ENCODE data around the gene ESPNL. TPM values are rescaled to one million over a fixed set of nuclear protein-coding genes. Genes with fewer than 3 reads are reported as not detected.

Gene ESPNL
- total RNA-seq, 1 experiment from 2014 or later = 0.85 TPM

- DNase-seq (ENCODE audit: low read depth, low spot score) (peak; percentile 32), ATAC-seq (peak; percentile 94)
- Histone ChIP-seq H3K9me3 (ENCODE audit: control insufficient read depth, insufficient read depth, low read depth, low read length) (no peaks in the 10 kb centered on the region), H3K36me3 (ENCODE audit: control insufficient read depth, insufficient read depth, low read length) (no peaks in the 10 kb centered on the region), H3K4me1 (ENCODE audit: control insufficient read depth, insufficient read depth, low read length) (peaks cover 7% of the 10 kb centered on the region; the same call in 1 of the 2 replicates), H3K4me3 (ENCODE audit: low read depth in 2 of 2, low read length in 2 of 2) (peak overlapping the region in 1 of 2 experiments; percentile 18; a peak in 2 of 4 replicates), H3K27ac (ENCODE audit: low read length) (no peak overlapping the region), H3K27me3 (ENCODE audit: control insufficient read depth, insufficient read depth, low read length) (no peaks in the 10 kb centered on the region)
- POLR2A ChIA-PET = no interaction called here
- intact Hi-C loops (cut with micrococcal nuclease; ENCODE audit: unreplicated experiment) = no loop called here
- in situ Hi-C loops (cut with HindIII; ENCODE audit: low pct_unique_long_range_greater_than_20kb, low sequenced_read_pairs) = no loop called here
- CTCF ChIA-PET = interaction anchor here (0.6 kb wide), 3 partner anchors 111 to 1750 kb away, joined by 3 read pairs; no protein-coding TSS in a partner anchor
- TF ChIP-seq SIN3A (IDR thresholded peaks at IDR 0.05; ENCODE audit: borderline replicate concordance, insufficient read depth, low read depth, low read length) (no peak), TCF7L2 (IDR thresholded peaks at IDR 0.05; ENCODE audit: low read depth, low read length) (no peak), POLR2AphosphoS5 (IDR thresholded peaks at IDR 0.05; ENCODE audit: low read depth, low read length) (no peak), REST (IDR thresholded peaks at IDR 0.05; ENCODE audit: insufficient read depth in 1 of 2, low read depth in 2 of 2, low read length in 1 of 2) (no peak), CTCF (IDR thresholded peaks at IDR 0.05) (no peak)
- BruUV-seq (replicated peaks) = no TSS peak
These were observed 1.9 kb upstream of the ESPNL start for GRCh38 chr2:238097988-238098871.

GRCh38 chr2:238098901-238099713, 1.0 kb upstream of the ESPNL start:
- ChIA-PET POLR2A (no interaction called here), CTCF (interaction anchor here (0.6 kb wide), 3 partner anchors 111 to 1751 kb away, joined by 3 read pairs; no protein-coding TSS in a partner anchor)
- Histone ChIP-seq H3K36me3 (ENCODE audit: control insufficient read depth, insufficient read depth, low read length) (no peaks in the 10 kb centered on the region), H3K27me3 (ENCODE audit: control insufficient read depth, insufficient read depth, low read length) (no peaks in the 10 kb centered on the region), H3K4me1 (ENCODE audit: control insufficient read depth, insufficient read depth, low read length) (peaks cover 7% of the 10 kb centered on the region; the same call in 1 of the 2 replicates), H3K4me3 (ENCODE audit: low read depth in 2 of 2, low read length in 2 of 2) (peak overlapping the region in 1 of 2 experiments; percentile 18; a peak in 2 of 4 replicates), H3K27ac (ENCODE audit: low read length) (no peak overlapping the region), H3K9me3 (ENCODE audit: control insufficient read depth, insufficient read depth, low read depth, low read length) (no peaks in the 10 kb centered on the region)
- ATAC-seq (0 out of 2 replicates have a peak, but pooled peaks have one; percentile 6), DNase-seq (ENCODE audit: low read depth, low spot score) (no peak)
- TF ChIP-seq SIN3A (IDR thresholded peaks at IDR 0.05; ENCODE audit: borderline replicate concordance, insufficient read depth, low read depth, low read length) = no peak
- no peak for TF ChIP-seq TCF7L2 (IDR thresholded peaks at IDR 0.05; ENCODE audit: low read depth, low read length)
- no peak for TF ChIP-seq CTCF (IDR thresholded peaks at IDR 0.05)
- TF ChIP-seq REST (IDR thresholded peaks at IDR 0.05; ENCODE audit: insufficient read depth in 1 of 2, low read depth in 2 of 2, low read length in 1 of 2) = no peak
- no peak for TF ChIP-seq POLR2AphosphoS5 (IDR thresholded peaks at IDR 0.05; ENCODE audit: low read depth, low read length)
- intact Hi-C loops (cut with micrococcal nuclease; ENCODE audit: unreplicated experiment) (no loop called here), in situ Hi-C loops (cut with HindIII; ENCODE audit: low pct_unique_long_range_greater_than_20kb, low sequenced_read_pairs) (no loop called here)
- BruUV-seq (replicated peaks) = TSS peak; percentile 71

Data from Panc1 (cell line).